Activated CD4-positive, alpha-beta T cell treated with anti-CD3 and anti-CD28 coated beads, Interleukin-2, amount 50 U/mL, for 4 hours (primary cell): ENCODE measurements around the gene CHRNA10.
A peak's percentile ranks its signal among the peaks of the same experiment; 100 is the strongest.
"Not testable (repeated sequence)": the region's sequence is repeated elsewhere in the genome, so short reads cannot be mapped to it uniquely, and the experiment has no call there.

ENCODE experiments used
- DNase-seq, 2 experiments: peaks; one replicate each; pipeline ENCODE4 v3.0.0-alpha.2; 2020

The CHRNA10 gene

DNA sequence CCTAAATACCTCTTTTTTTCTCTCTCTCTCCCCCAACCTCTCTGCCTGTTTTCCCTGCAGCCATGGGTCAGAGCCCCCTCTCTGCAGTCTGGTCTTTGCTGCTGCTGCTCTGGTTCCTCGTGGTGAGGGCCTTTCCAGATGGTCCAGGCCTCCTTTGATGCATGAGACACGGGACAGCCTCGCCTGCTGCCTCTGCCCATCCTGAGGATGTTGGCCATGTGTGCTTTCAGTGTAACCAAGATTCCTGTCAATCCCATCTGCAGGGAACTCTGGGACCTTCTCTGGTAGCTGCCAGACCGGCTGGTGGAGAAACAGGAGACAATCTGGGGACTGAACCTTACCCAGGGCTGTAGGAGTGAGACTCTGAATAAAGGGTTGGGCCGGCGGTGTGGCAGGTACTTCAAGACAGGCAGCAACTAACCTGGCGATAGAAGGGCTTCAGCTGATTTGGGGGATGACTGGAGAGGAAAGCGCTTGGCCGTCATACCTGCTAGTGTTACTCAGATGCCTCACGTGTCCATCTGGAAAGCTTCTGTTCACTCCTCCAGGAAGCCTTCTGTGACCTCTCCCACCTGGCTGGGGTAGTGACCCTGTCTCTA is 7.1 kb downstream of the CHRNA10 start:
- no peak for DNase-seq

DNA sequence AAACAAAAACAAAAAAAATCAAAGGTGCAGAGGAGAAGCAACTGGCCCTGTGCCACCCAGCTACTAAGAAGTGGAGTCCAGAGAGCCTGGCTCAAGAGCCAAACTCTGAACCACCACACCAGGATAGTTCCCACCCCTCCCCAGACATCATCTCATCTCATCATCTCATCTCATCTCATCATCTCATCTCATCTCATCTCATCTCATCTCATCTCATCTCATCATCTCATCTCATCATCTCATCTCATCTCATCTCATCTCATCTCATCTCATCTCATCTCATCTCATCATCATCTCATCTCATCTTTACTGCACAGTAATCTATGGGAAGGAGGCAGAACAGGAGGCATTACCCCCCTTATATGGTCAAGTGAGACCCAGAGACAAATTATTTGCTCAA is 8.3 kb downstream of the CHRNA10 start:
- DNase-seq, result no peak

DNA sequence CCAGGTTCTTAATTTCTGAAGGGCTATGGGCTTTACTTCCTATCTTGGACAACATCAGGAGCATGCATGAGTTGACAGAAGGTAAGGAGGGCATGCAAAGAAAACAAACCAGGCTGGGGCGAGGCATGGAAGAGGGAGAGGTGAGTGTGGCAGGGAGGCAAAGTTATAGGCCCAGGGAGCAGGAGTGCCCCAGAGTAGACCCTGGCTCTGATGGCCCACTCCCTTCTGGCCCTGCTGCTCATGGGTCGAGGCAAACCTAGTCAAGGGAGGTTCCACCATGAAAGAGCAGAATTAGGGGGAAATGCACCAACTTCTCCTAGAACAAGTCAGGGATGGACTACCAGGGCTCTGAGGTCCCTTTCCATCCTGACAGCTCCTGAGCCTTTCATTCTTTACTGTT is 10.2 kb downstream of the CHRNA10 start:
- no peak for DNase-seq

DNA sequence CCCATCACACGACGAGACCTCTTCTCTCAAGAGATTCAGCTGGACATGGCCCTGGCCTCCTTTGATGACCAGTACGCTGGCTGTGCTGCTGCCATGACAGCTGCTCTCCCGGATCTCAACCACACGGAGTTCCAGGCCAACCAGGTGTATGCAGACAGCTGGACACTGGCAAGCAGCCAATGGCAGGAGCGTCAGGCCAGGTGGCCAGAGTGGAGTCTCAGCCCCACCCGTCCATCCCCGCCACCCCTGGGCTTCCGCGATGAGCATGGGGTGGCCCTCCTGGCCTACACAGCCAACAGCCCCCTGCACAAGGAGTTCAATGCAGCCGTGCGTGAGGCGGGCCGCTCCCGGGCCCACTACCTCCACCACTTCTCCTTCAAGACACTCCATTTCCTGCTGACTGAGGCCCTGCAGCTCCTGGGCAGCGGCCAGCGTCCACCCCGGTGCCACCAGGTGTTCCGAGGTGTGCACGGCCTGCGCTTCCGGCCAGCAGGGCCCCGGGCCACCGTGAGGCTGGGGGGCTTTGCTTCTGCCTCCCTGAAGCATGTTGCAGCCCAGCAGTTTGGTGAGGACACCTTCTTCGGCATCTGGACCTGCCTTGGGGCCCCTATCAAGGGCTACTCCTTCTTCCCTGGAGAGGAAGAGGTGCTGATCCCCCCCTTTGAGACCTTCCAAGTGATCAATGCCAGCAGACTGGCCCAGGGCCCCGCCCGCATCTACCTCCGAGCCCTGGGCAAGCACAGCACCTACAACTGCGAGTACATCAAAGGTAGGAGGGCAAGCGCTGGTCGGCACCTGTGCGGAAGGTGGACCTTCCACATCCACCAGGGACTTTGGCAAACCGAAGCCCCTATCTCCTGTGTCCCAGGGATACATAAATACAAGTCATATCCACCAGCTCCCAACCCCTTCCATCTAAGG is 11.3 kb downstream of the CHRNA10 start:
- no peak for DNase-seq

DNA sequence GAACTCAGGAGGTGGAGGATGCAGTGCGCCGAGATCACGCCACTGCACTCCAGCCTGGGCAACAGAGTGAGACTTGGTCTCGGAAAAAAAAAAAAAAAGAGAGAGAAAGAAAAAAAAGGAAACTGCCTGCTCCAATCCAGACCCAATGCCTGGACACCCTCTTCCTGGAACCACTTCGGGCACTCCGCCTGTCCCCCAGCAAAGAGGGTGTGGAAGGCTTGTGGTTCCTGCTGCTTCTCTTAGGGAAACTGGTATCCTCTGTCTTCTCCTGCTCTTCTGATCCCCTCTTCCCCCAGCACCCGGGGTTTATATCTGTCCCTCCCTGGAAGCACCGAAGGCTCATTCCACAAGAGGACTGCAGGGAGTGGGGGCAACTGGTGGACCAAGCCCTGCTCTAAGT is 12.9 kb downstream of the CHRNA10 start:
- no peak for DNase-seq

DNA sequence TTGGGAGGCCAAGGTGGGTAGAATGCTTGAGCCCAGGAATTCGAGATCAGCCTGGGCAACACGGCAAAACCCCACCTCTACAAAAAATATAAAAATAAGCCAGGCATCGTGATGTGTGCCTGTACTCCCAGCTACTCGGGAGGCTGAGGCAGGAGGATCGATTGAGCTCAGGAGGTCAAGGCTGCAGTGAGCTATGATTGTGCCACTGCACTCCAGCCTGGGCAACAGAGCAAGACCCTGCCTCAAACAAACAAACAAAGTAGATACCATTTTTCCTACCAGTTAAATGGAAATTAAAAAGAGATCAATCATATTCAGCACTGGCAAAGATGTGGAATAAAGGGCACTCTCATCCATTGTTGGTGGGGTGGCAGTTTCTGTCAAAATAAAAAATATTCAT is 13.9 kb downstream of the CHRNA10 start:
- DNase-seq, result not testable (repeated sequence)

DNA sequence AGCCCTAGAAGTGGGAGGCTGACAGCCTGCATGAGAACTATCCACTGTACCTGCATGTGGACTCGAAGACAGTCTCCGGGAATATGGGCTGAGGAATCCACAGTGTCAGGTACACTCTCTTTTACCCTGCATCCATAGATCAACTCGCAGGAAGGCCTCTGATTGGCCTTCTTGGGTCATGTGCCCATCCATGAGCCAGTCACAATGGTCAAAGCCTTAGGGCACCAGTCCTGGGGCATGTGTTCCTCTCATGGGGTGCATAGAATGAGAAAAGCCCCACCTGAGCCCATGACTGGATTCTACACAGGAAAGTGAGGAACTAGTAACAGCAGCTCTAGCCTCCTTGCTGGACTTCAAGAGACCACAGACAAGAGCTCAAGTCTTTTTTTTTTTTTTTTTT is 15.6 kb downstream of the CHRNA10 start:
- DNase-seq, result no peak

DNA sequence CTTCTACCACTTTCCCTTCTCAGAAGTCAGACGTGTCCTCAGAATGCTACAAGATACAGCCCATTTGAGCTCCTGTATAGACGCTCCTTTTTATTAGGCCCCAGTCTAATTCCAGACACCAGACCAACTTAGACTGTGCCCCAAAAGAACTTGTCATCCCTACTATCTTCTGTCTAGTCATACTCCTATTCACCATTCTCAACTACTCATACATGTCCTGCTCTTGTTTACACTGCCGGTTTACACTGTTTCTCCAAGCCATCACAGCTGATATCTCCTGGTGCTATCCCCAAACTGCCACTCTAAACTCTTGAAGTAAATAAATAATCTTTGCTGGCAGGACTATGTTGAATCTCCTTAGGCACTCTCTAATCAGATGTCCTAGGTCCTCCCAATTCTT is 18.7 kb downstream of the CHRNA10 start:
- not testable (repeated sequence) for DNase-seq

DNA sequence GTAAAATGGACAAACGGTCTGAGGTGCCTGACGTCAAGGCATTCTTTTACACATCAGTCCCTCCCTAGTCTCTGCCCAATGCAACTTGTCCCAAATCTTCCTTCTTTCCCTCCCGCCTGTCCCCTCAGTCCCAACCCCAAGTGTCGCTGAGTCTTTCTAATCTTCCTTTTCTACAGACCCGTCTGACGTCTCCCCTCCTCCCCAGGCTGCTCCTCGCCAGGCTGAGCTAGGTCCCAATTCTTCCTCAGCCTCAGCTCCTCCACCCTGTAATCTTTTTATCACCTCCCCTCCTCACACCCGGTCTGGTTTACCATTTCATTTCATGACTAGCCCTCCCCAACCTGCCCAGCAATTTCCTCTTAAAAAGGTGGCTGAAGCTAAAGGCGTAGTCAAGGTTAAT is 21.8 kb downstream of the CHRNA10 start:
- DNase-seq, result not testable (repeated sequence)

DNA sequence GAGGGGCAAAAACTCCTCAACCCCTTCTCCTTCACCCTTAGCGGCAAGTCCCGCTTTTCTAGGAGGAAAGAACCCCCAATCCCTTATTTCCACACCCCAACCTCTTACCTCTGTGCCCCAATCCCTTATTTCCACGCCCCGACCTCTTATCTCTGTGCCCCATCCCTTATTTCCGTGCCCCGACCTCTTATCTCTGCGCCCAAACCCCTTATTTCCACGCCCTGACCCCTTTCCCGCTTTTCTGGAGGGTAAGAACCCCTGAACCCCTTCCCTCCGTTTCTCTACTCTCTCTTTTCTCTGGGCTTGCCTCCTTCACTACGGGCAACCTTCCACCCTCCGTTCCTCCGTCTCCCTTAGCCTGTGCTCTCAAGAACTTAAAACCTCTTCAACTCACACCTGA is 22.3 kb downstream of the CHRNA10 start:
- not testable (repeated sequence) for DNase-seq

DNA sequence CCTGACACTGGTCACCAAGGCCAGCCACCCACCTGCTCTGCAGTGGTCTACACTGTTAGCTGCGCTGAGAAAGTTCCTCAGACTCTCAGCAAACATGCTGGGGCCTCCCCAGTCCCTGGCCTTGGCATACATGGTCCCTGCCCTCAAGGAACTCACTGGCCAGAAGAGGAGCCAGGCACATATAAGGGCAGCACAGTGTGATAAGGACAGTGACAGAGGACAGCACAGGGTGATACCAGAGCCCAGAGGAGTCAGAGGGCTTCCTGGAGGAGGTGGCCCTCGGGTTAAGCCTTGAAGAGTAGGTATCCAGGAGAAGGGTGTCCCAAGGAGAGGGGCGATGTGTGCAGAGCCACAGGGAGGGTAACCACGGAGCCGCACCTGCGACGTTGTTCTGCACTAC is 25.6 kb downstream of the CHRNA10 start:
- DNase-seq, result no peak

DNA sequence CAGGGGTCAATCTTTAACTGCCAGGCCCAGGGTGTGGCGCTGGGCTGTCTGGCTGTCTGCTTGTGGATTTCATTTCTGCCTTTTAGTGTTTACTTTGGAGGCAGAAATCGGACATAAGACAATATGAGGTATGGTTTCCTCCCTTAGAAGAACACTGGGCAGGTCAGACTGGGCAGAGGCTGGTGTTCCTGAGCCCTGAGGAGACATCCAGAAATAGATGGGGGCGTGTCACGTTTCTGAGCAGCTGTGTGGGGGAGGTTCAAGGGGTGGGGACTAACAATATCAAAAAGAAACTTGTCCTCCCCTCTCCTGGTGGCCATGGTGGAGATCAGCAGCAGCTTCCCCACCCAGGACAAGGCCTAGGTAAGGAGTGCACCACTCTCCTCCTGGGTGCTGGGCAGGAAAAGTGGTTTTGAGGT is 26.4 kb downstream of the CHRNA10 start, which contains the start of gene ART1:
Gene ART1, plus strand, starts transcription at position 312 of the 419 bp plus-strand sequence. CDS start 14,086 bp downstream, outside the sequence.
- DNase-seq, result no peak

DNA sequence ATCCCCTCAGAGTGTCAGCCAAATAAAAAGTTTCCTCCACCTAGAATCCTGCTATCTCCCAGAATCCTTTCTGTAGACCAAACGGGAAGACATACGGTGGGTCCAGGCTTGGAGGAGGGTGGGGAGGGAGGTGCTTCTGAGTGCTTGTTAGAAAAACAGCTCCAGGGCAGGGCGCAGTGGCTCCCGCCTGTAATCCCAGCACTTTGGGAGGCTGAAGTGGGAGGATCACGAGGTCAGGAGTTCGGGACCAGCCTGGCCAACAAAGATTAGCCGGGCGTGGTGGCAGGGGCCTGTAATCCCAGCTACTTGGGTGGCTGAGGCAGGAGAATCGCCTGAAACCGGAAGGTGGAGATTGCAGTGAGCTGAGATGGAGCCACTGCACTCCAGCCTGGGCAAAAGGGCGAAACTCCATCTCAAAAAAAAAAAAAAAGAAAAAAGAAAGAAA is 28.1 kb downstream of the CHRNA10 start:
- not testable (repeated sequence) for DNase-seq

DNA sequence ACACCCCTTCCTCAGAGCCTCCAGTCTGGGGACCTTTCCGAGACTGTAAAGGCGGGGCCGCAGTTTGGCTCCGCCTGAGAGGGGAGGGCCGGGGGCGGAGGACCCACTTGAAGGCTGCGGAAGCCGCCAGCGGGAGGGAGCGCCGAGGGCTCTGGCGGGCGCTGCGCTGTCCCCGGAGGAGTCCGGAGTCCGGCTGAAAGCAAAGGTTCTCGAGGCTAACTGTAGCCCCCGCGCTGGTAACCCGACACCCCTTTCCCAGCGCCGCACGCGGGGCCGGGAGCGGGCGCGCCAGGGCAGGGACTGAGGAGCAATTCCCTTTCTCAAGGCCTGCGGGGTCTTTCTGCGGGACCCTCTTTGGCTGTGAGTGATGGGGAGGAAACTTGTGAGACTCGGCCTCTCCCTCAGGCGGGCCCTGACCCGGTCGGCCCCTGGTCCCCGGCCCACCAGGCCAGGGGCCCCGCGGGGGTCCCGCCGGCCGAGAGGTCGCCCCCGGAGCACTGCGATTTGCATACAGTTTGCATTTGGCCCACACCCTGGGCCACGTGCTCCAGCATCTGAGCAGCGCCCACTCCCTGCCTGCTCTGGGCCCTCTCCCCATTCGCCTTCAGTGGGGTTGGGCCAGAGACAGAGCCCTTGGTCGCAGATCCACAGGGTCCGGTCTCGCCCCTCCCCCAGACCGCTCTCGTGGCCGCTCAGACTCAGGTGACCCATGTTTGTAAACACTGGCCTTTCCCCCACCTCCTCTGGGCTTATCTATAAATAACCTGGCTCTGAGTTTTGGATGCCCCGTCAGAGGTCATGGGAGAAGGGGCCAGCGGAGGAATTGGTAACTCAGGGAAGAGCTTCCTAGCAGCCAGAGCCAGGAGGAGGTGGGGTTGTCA is 28.9 kb downstream of the CHRNA10 start:
- peak; percentile 75 to 76 for DNase-seq

DNA sequence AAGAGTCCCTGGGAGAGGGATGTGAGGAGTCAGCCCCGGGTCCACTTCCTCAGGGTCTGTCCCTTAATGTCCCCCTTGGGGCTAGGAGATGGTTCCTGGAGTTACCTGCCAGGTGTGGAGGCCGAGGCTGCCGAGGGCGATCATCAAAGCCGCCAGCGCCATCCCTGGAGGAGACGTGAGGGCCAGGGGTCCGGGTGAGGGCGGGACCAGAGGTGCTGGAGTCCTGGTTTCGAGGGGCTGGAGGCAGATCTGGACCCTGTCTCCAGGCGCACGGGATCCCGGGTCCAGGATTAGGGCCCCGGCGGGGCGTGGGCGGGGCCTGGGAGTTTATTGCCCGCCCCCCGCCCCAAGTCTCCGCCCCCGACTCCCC is 29.5 kb downstream of the CHRNA10 start, which contains the start of gene ART5:
Gene ART5, minus strand, starts transcription at position 292 of the 370 bp plus-strand sequence. Its CDS starts 130 bp downstream, at position 162.
- no peak for DNase-seq

DNA sequence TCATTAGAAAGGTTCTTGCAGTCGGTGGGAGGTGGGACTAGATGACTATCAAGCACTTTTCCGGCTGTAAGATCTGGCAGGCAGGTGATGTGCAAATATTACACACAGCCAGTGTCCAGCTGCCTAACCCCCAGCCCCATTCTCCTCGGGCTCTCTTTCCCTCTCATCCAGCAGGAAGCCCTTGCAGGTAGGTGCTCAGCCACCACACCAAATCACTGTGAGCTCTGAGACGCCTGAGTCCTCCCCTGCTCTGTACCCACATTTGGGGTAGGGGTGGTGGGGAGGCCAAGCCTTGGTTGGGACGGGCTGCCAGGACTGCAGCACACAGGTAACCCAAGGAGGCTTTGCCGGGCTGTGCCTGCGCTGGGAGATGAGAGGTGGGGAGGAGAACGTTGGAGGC is 30.0 kb downstream of the CHRNA10 start:
- DNase-seq, result no peak

DNA sequence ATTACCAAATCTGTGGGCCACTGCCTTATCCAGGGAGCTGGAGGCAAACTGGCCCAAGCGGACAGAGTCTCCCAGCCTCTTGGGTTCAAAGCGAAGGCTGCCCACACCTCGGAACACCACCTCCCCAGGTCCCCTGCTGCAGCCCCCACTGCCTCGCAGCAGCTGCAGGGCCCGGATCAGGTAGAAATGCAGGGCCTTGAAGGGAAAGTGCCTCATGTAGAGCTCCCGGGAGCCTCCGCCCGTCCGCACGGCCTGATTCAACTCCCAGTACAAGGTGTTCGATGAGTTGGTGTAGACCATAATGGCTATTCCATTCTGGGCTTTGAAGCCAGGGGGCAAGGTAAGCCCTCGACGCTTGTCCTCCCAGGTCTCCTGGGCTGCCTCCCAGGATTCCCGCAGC is 31.3 kb downstream of the CHRNA10 start:
- no peak for DNase-seq

DNA sequence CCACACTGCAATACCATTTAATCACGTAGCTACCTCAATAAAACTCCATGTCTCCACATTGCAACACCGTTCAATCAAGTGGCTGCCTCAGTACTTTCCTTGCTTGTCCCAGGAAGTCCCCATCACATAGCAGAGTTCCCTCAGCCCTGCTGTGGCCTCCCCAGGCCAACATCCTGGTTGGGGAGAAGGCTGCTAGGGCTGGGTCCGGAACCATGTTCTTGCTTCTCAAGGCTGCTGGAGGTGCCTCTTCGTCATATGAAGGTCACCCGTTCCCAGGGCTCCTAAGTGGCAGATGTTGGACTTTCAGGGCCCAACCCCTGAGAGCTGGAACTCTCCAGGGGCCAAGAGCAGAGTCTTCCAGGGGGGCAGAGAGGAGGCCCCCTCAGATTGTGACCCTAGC is 32.7 kb downstream of the CHRNA10 start:
- no peak for DNase-seq

DNA sequence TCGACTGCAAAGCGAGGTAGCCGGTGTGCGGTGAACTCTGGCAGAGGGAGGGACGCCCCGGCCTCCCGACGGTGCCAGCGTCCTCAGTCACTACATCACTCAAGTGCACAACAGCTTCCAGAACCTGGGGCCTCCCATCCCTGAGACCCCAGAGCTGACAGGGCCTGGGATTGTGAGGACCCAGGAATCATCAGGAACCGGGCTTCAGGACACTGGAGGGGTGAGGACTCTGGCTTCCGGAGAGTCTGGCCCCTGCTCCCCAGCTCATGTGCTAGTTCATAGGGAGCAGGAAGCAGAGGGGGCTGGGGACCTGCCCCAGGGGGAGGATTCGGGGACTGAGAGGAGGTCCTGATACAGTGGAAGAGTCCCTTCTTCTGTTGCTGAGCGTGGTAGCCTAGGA is 34.0 kb downstream of the CHRNA10 start:
- no peak for DNase-seq

DNA sequence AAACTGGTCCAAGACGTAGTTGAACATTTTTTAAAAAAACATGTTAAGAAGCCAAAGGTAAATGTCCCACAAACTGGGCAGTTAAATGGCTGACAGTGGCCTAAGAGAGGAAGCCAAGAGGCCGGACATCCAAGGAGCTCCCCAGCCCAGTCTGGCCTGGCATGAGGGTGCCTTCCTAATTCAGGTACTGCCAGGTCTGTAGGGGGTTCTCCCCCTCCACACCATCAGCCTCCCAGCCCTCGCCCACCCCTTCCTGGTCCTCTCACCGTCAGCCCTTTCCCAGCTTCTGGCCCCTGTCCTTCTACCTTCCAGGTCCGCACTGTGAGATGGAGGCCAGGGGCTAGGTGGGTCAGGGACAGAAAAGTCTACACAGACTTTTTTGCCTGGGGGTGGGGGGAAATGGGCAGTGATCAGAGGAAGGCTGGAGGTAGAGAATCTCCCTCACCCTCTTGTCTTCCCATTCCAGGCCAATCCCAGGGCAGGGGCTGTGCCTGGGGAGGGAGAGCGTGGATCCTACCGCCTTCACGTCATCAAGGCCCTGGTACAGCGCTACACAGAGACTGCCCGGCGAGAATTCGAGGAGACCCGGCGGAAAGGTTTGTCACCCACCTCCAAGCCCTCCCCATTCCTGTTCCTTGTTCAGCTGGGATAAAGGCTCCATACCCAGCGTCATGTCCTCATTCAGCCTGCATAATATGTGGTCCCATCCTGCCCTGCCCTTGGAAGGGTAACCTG is 35.4 kb downstream of the CHRNA10 start:
- no peak for DNase-seq

DNA sequence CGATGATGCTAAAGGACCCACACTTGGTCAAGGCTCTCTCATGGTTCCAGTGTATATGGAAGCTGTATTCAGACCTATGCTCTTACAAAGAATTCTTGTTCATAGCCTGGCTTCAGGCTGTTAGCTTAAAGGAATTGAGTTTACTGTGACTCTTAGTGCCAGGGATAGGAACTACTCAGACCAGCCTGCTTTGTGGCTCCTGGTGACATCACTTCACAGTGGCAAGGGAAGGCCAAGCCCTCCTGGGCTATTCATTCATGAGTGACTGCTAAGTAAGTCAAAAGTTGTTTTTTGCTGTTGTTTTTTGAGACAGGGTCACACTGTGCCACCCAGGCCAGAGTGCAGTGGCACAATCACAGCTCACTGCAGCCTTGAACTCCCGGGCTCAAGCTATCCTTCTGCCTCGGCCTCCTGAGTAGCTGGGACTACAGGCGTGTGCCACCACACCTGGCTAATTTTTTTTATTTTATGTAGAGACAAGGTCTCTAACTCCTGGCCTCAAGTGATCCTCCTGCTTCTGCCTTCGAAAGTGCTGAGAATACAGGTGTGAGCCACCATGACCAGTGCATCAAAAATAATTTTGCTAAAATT is 39.0 kb downstream of the CHRNA10 start:
- DNase-seq, result no peak

DNA sequence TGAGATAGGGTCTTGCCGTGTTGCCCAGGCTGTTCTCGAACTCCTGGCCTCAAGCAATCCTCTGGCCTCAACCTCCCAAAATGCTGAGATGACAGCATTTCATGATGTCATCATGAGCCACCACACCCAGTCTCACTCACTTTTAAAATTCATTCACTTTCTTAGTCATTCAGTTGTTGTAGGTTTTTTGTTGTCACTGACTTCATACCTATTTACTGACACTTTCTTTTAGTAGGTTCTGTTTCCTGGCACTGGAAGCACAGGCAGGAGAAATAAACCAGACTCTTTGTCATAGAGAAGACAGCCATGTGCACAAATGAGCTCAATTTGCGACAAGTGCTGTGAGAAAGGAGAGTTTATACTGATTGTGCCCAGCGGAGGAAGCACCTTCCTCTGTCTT is 39.9 kb downstream of the CHRNA10 start:
- DNase-seq, result no peak
